MCF 10A (cell line): ENCODE data around the gene LMX1B. TPM values are rescaled to one million over a fixed set of nuclear protein-coding genes. Genes with fewer than 3 reads are reported as not detected.

Source experiments
- BruUV-seq: library from RNA; stranded (reverse); fragments of 400-500 nt; replicated peaks from 2 replicates; lab custom pipeline; 2021; lab: Mats Ljungman, UMichigan
- CTCF ChIA-PET: fragments of 300-600 bp; sonication (Branson Sonifier 250); formaldehyde crosslinking; extraction: SDS; loops from one replicate; lab custom pipeline; 2021; ENCODE audit warnings: antibody characterized with exemption, inconsistent platforms; lab: Yijun Ruan, JAX
- POLR2A ChIA-PET: fragments of 300-600, 350-650 bp; sonication (Branson Sonifier 250); formaldehyde crosslinking; extraction: SDS; loops from one replicate; lab custom pipeline; 2020; ENCODE audit warnings: antibody characterized with exemption, inconsistent platforms; lab: Yijun Ruan, JAX
- DNase-seq: peaks from one replicate; pipeline ENCODE4 v3.0.0-alpha.2; 2018; ENCODE audit not compliant: unreplicated experiment
- H3K27ac Mint-ChIP-seq: one replicate; pipeline ENCODE4 v1.8.0; 2022; ENCODE audit warnings: mild to moderate bottlenecking, low read depth, mixed read lengths; ENCODE audit not compliant: unreplicated experiment
- H3K27me3 Mint-ChIP-seq: one replicate; pipeline ENCODE4 v1.8.0; 2022; ENCODE audit warnings: mixed read lengths; ENCODE audit not compliant: insufficient read depth, unreplicated experiment
- H3K36me3 Mint-ChIP-seq: one replicate; pipeline ENCODE4 v1.8.0; 2022; ENCODE audit warnings: mild to moderate bottlenecking, moderate library complexity, mixed read lengths; ENCODE audit not compliant: insufficient read depth, unreplicated experiment
- H3K4me1 Mint-ChIP-seq: one replicate; pipeline ENCODE4 v1.8.0; 2022; ENCODE audit warnings: mixed read lengths; ENCODE audit not compliant: insufficient read depth, unreplicated experiment
- H3K4me3 Mint-ChIP-seq: one replicate; pipeline ENCODE4 v1.8.0; 2022; ENCODE audit warnings: mild to moderate bottlenecking, moderate library complexity, mixed read lengths; ENCODE audit not compliant: unreplicated experiment
- H3K9me3 Mint-ChIP-seq: one replicate; pipeline ENCODE4 v1.8.0; 2022; ENCODE audit warnings: mixed read lengths; ENCODE audit not compliant: unreplicated experiment
- intact Hi-C: fragments of 100-400 bp; cut with micrococcal nuclease; formaldehyde crosslinking; loops from 2 replicates; pipeline ENCODE4 v1.14.1; 2022
- total RNA-seq: library from RNA; stranded (reverse); gene quantifications from 2 replicates; pipeline ENCODE4 v1.2.3, GENCODE V29; 2022
- TF ChIP-seq, protein P1 (sequence below): fragments of 200-600 bp; IDR thresholded peaks from one replicate; pipeline ENCODE4 v1.8.0; 2022; ENCODE audit warnings: antibody characterized with exemption, mild to moderate bottlenecking; ENCODE audit not compliant: unreplicated experiment

LMX1B gene
- total RNA-seq, 1 experiment from 2014 or later: 3.4 TPM

DNA sequence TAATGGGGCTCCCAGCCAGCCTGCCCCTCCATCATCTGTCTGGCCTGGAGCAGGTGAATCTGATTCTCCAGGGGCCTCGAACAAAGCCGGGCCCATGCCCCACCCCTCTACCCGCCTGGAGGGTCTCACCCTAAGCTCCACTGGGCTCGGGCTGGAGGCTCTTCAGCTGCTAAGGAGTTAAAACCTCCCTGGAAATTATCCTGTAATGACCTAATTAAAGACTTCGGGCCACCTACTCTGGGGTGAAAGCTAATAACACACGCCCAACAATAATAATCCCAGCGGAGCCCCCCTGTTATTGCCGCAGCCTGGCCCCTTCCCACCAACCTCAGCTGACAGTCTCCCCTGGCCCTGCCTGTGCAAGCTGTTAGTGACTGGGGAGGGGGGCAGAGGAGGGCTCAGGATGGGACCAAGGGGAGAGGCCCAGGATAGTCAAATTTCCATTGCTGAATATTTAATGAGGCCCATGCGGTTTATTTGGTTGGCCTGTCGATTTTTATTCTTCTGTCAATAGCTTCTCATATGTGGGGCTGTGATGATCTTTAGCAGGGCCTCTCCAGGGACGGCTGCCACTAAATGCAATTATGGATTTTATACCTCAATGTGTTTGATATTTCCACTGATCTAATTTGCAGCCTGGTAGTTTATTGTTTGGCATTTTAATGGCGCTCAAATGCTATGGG, 25.7 kb downstream of the LMX1B start:
- ChIA-PET CTCF (interaction anchor here (0.6 to 0.8 kb wide), 2 partner anchors 64 to 280 kb away, joined by 4 read pairs; no protein-coding TSS in a partner anchor), POLR2A (no interaction called here)
- BruUV-seq: no TSS peak
- Mint-ChIP-seq H3K27me3 (peaks cover 11% of the 10 kb centered on the region), H3K9me3 (no peaks in the 10 kb centered on the region), H3K36me3 (no peaks in the 10 kb centered on the region), H3K27ac (no peak overlapping the region), H3K4me1 (no peaks in the 10 kb centered on the region), H3K4me3 (no peak overlapping the region)
- no peak for DNase-seq
- TF ChIP-seq, protein P1, sequence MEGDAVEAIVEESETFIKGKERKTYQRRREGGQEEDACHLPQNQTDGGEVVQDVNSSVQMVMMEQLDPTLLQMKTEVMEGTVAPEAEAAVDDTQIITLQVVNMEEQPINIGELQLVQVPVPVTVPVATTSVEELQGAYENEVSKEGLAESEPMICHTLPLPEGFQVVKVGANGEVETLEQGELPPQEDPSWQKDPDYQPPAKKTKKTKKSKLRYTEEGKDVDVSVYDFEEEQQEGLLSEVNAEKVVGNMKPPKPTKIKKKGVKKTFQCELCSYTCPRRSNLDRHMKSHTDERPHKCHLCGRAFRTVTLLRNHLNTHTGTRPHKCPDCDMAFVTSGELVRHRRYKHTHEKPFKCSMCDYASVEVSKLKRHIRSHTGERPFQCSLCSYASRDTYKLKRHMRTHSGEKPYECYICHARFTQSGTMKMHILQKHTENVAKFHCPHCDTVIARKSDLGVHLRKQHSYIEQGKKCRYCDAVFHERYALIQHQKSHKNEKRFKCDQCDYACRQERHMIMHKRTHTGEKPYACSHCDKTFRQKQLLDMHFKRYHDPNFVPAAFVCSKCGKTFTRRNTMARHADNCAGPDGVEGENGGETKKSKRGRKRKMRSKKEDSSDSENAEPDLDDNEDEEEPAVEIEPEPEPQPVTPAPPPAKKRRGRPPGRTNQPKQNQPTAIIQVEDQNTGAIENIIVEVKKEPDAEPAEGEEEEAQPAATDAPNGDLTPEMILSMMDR: no peak
- intact Hi-C loops: no loop called here

DNA sequence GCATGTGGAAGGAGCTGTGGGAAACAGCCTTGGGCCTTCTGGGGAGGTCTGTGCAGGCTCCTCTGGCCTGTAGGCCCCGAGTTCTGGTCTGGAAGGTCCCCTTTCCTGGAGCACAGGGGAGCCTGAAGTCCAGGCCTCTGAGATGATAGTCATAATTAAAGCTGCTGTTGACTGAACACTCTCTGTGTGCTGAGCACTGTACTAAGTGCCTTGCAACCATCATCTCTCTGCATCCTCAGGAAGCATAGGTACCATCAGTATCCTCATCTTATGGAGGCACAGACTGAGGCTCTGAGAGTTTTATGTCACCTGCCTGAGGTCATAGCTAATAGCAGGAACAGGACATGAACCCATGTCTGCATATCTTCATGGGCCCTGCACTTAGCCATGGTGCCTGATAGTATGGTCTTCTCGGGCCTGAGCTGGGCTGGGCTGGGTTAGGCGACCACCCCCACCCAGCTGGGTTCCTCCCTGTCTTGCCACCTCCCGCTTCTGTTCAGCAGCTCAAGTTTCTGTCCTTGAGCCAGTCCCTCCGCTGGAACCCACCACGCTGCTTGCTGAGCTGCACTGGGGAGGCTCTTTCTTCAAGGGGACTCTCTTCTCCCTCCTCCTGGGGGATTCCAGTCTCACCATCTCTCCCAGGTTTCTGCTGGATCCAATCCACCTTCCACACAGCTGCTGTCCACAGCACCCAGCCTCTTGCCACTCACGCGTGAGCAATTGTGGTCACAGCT, 27.6 kb downstream of the LMX1B start:
- BruUV-seq: no TSS peak
- POLR2A ChIA-PET: interaction anchor here (0.6 to 0.8 kb wide), 2 partner anchors 63 to 108 kb away, joined by 3 to 5 read pairs; no protein-coding TSS in a partner anchor
- DNase-seq: no peak

DNA sequence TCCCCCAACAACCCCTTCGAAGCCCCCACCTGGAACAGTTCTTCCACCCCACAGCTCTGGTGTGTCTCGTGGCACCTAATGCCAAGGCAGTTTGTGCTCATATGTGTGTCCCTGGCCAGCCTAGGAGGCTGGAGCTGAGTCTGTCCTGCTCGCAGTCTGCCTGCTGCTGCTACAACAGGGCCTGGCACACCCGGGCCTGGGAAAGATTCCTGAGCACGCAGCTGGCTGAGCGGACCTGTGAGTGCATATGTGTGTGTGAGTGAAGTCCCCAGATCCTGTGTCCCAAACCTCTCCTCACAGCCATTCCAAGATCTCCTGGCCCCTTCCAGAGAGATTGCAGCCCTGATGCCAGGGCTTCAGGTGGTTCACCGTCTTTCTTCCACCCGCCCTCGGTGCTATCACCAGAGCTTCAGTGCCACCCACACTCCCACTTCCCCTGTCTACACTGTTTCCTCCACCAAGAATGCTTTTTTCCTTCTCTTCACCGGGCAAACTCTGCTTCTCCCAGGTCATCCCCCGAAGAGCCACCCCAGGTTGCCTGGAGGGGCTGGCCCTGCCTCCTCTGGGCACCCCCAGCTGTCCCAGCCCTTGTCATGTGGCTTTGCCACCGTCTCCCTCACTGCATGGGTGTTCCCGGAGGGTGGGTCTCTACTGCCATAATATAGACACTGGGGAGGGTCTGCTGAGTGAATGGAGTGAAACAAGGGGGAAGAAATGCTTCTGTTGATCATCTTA, 28.4 kb downstream of the LMX1B start:
- CTCF ChIA-PET: interaction anchor here (1.0 kb wide), 2 partner anchors 49 to 60 kb away, joined by 3 read pairs; no protein-coding TSS in a partner anchor
- DNase-seq: no peak
- no peak overlapping the region for H3K27ac Mint-ChIP-seq
- no peak overlapping the region for H3K4me3 Mint-ChIP-seq
- H3K36me3 Mint-ChIP-seq: no peaks in the 10 kb centered on the region
- no TSS peak for BruUV-seq
- peaks cover 23% of the 10 kb centered on the region for H3K27me3 Mint-ChIP-seq
- POLR2A ChIA-PET: interaction anchor here (0.8 kb wide), 1 partner anchor 63 kb away, joined by 3 read pairs; no protein-coding TSS in a partner anchor
- no peaks in the 10 kb centered on the region for H3K4me1 Mint-ChIP-seq
- TF ChIP-seq, protein P1: no peak
- intact Hi-C loops: no loop called here
- no peaks in the 10 kb centered on the region for H3K9me3 Mint-ChIP-seq

More for the DNA sequence above, 27.6 kb downstream of the LMX1B start:
- TF ChIP-seq, protein P1: no peak
- H3K4me3 Mint-ChIP-seq: no peak overlapping the region
- intact Hi-C loops: no loop called here
- H3K27me3 Mint-ChIP-seq: peaks cover 18% of the 10 kb centered on the region
- no peaks in the 10 kb centered on the region for H3K4me1 Mint-ChIP-seq
- no peaks in the 10 kb centered on the region for H3K9me3 Mint-ChIP-seq
- CTCF ChIA-PET: interaction anchor here (0.6 to 1.0 kb wide), 3 partner anchors 9 to 60 kb away, joined by 3 to 4 read pairs (median 3); no protein-coding TSS in a partner anchor
- H3K36me3 Mint-ChIP-seq: no peaks in the 10 kb centered on the region
- no peak overlapping the region for H3K27ac Mint-ChIP-seq
